Measurements from ENCODE around the gene RCN1. TPM values are rescaled to one million over a fixed set of nuclear protein-coding genes. Genes with fewer than 3 reads are reported as not detected.

The RCN1 gene
- polyA plus RNA-seq, 1 donor (not counting 4 experiments of a cell fraction or from before 2014, with no cell fraction given), result 46.2 TPM

GRCh38 chr11:32109592-32109991 is 18.7 kb downstream of the RCN1 start:
- no peak overlapping the region for H3K4me3 ChIP-seq (ENCODE audit: control insufficient read depth in 2 of 3, extremely low read depth in 1 of 3, insufficient read depth in 2 of 3, low read depth in 1 of 3, low read length in 3 of 3)
- no peak for DNase-seq (ENCODE audit: low read depth, low spot score)
- H3K27ac ChIP-seq (ENCODE audit: control insufficient read depth, insufficient read depth, low read length), result no peak overlapping the region
- H3K9me1 ChIP-seq (ENCODE audit: control insufficient read depth, extremely low read depth, insufficient read depth, low read length), result no peaks in the 10 kb centered on the region
- no peaks in the 10 kb centered on the region for H3K36me3 ChIP-seq (ENCODE audit: control insufficient read depth in 2 of 2, extremely low read depth in 1 of 2, insufficient read depth in 2 of 2, low read length in 2 of 2)
- H3K27me3 ChIP-seq (ENCODE audit: control insufficient read depth, extremely low read depth, insufficient read depth, low read length), result no peaks in the 10 kb centered on the region
- dilution Hi-C loops (cut with MboI; ENCODE audit: extremely low pct_ligation_motif_present, low sequenced_read_pairs), result no loop called here
- H3K9ac ChIP-seq (ENCODE audit: control insufficient read depth, extremely low read depth, insufficient read depth, low read length), result no peak overlapping the region
- TF ChIP-seq EZH2 (IDR thresholded peaks at IDR 0.05; ENCODE audit: low read length) (no peak), CTCF (optimal IDR thresholded peaks at IDR 0.05 in 1 of 3, IDR thresholded peaks at IDR 0.05 in 1 of 3, conservative IDR thresholded peaks at IDR 0.05 in 1 of 3; ENCODE audit: extremely low read depth in 1 of 3, insufficient read depth in 2 of 3, low read length in 3 of 3) (no peak)
- H2AFZ ChIP-seq (ENCODE audit: control insufficient read depth, low read length), result no peak overlapping the region
- no peaks in the 10 kb centered on the region for H3K4me1 ChIP-seq (ENCODE audit: control insufficient read depth, extremely low read depth, insufficient read depth, low read length)
- H4K20me1 ChIP-seq (ENCODE audit: control insufficient read depth, extremely low read depth, insufficient read depth, low read length), result no peaks in the 10 kb centered on the region
- no peaks in the 10 kb centered on the region for H3K9me3 ChIP-seq (ENCODE audit: control insufficient read depth, low read depth, low read length)
- no peaks in the 10 kb centered on the region for H3K79me2 ChIP-seq (ENCODE audit: control insufficient read depth, insufficient read depth, low read length)
- no peak overlapping the region for H3K4me2 ChIP-seq (ENCODE audit: control insufficient read depth, extremely low read depth, insufficient read depth, low read depth, low read length)
- no peak for FAIRE-seq

DNA sequence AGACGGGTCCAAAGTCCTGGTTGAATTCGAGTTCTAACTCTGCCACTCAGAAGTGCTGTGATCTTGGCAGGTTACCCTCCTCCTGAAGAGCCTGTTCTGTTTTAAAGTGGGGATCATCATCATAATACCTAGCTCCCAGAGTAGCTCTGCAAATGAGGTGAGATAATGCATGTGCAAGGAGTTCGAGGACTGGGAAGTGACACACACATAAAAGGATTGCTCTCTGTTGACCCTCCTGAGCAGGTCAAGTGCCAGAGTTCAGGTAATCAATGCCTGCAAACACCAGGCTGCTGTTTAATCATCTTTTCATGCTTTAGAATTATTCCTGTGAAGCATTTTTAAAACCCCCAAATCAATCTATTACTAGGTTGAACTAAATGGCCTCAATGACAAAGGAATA is 19.9 kb downstream of the RCN1 start:
- dilution Hi-C loops (cut with MboI; ENCODE audit: extremely low pct_ligation_motif_present, low sequenced_read_pairs), result no loop called here
- Histone ChIP-seq H3K4me2 (ENCODE audit: control insufficient read depth, extremely low read depth, insufficient read depth, low read depth, low read length) (no peak overlapping the region), H3K27me3 (ENCODE audit: control insufficient read depth, extremely low read depth, insufficient read depth, low read length) (no peaks in the 10 kb centered on the region), H3K27ac (ENCODE audit: control insufficient read depth, insufficient read depth, low read length) (no peak overlapping the region), H3K9me1 (ENCODE audit: control insufficient read depth, extremely low read depth, insufficient read depth, low read length) (no peaks in the 10 kb centered on the region), H3K9me3 (ENCODE audit: control insufficient read depth, low read depth, low read length) (no peaks in the 10 kb centered on the region), H4K20me1 (ENCODE audit: control insufficient read depth, extremely low read depth, insufficient read depth, low read length) (no peaks in the 10 kb centered on the region), H2AFZ (ENCODE audit: control insufficient read depth, low read length) (no peak overlapping the region), H3K4me3 (ENCODE audit: control insufficient read depth in 2 of 3, extremely low read depth in 1 of 3, insufficient read depth in 2 of 3, low read depth in 1 of 3, low read length in 3 of 3) (no peak overlapping the region), H3K4me1 (ENCODE audit: control insufficient read depth, extremely low read depth, insufficient read depth, low read length) (no peaks in the 10 kb centered on the region), H3K9ac (ENCODE audit: control insufficient read depth, extremely low read depth, insufficient read depth, low read length) (no peak overlapping the region), H3K36me3 (ENCODE audit: control insufficient read depth in 2 of 2, extremely low read depth in 1 of 2, insufficient read depth in 2 of 2, low read length in 2 of 2) (no peaks in the 10 kb centered on the region), H3K79me2 (ENCODE audit: control insufficient read depth, insufficient read depth, low read length) (no peaks in the 10 kb centered on the region)
- TF ChIP-seq EZH2 (IDR thresholded peaks at IDR 0.05; ENCODE audit: low read length) (no peak), CTCF (optimal IDR thresholded peaks at IDR 0.05 in 1 of 3, IDR thresholded peaks at IDR 0.05 in 1 of 3, conservative IDR thresholded peaks at IDR 0.05 in 1 of 3; ENCODE audit: extremely low read depth in 1 of 3, insufficient read depth in 2 of 3, low read length in 3 of 3) (no peak)
- FAIRE-seq (no peak), DNase-seq (ENCODE audit: low read depth, low spot score) (no peak)

Measured in keratinocyte (primary cell).